ENCODE results near the gene PLOD1.

The PLOD1 gene

GRCh38 chr1:11943619-11944018 is 9.1 kb downstream of the PLOD1 start:
- H3K79me2 ChIP-seq (ENCODE audit: control insufficient read depth, low read length) = no peaks in the 10 kb centered on the region
- no peaks in the 10 kb centered on the region for H3F3A ChIP-seq (ENCODE audit: control insufficient read depth, insufficient read depth)
- TF ChIP-seq CTCF (IDR thresholded peaks at IDR 0.05; ENCODE audit: low read depth, low read length, poor library complexity, severe bottlenecking) (no peak), EZH2phosphoT487 (IDR thresholded peaks at IDR 0.05; ENCODE audit: borderline replicate concordance, low read length) (no peak)
- H3K27me3 ChIP-seq (ENCODE audit: control insufficient read depth, low read length) = no peaks in the 10 kb centered on the region
- no peaks in the 10 kb centered on the region for H3K9me2 ChIP-seq (replicated peaks; ENCODE audit: control insufficient read depth, low read length)
- H3K4me2 ChIP-seq (ENCODE audit: low read length) = no peak overlapping the region
- no peak overlapping the region for H3K4me3 ChIP-seq (ENCODE audit: low read length)
- H4K20me1 ChIP-seq (ENCODE audit: control insufficient read depth, insufficient read depth, low read depth, low read length) = no peaks in the 10 kb centered on the region
- peaks cover 20% of the 10 kb centered on the region for H3K36me3 ChIP-seq (ENCODE audit: control insufficient read depth, low read length)
- peaks cover under 1% of the 10 kb centered on the region for H3K4me1 ChIP-seq (ENCODE audit: control insufficient read depth, low read length)
- H3K27ac ChIP-seq (ENCODE audit: low read depth, low read length) = no peak overlapping the region
- peaks cover 6% of the 10 kb centered on the region; the same call in 1 of the 2 replicates for H3K9me3 ChIP-seq (ENCODE audit: control insufficient read depth, insufficient read depth, low read length)

GRCh38 chr1:11944358-11944931 is 9.9 kb downstream of the PLOD1 start:
- no peaks in the 10 kb centered on the region for H3K27me3 ChIP-seq (ENCODE audit: control insufficient read depth, low read length)
- H3K79me2 ChIP-seq (ENCODE audit: control insufficient read depth, low read length) = no peaks in the 10 kb centered on the region
- H3K27ac ChIP-seq (ENCODE audit: low read depth, low read length) = no peak overlapping the region
- H3K9me2 ChIP-seq (replicated peaks; ENCODE audit: control insufficient read depth, low read length) = no peaks in the 10 kb centered on the region
- H3K4me3 ChIP-seq (ENCODE audit: low read length) = no peak overlapping the region
- H3K9me3 ChIP-seq (ENCODE audit: control insufficient read depth, insufficient read depth, low read length) = peaks cover 10% of the 10 kb centered on the region; the same call in 1 of the 2 replicates
- no peaks in the 10 kb centered on the region for H3F3A ChIP-seq (ENCODE audit: control insufficient read depth, insufficient read depth)
- no peak for TF ChIP-seq CTCF (IDR thresholded peaks at IDR 0.05; ENCODE audit: low read depth, low read length, poor library complexity, severe bottlenecking)
- no peak for TF ChIP-seq EZH2phosphoT487 (IDR thresholded peaks at IDR 0.05; ENCODE audit: borderline replicate concordance, low read length)
- H3K36me3 ChIP-seq (ENCODE audit: control insufficient read depth, low read length) = peaks cover 29% of the 10 kb centered on the region
- no peak overlapping the region for H3K4me2 ChIP-seq (ENCODE audit: low read length)
- H3K4me1 ChIP-seq (ENCODE audit: control insufficient read depth, low read length) = peaks cover 7% of the 10 kb centered on the region
- no peaks in the 10 kb centered on the region for H4K20me1 ChIP-seq (ENCODE audit: control insufficient read depth, insufficient read depth, low read depth, low read length)

- Histone ChIP-seq H3K4me2 (ENCODE audit: low read length) (no peak overlapping the region), H3K27me3 (ENCODE audit: control insufficient read depth, low read length) (no peaks in the 10 kb centered on the region), H3K4me3 (ENCODE audit: low read length) (no peak overlapping the region), H3K36me3 (ENCODE audit: control insufficient read depth, low read length) (peaks cover 29% of the 10 kb centered on the region), H3K9me3 (ENCODE audit: control insufficient read depth, insufficient read depth, low read length) (peaks cover 10% of the 10 kb centered on the region; the same call in 1 of the 2 replicates), H3K79me2 (ENCODE audit: control insufficient read depth, low read length) (no peaks in the 10 kb centered on the region), H3K9me2 (replicated peaks; ENCODE audit: control insufficient read depth, low read length) (no peaks in the 10 kb centered on the region), H3K27ac (ENCODE audit: low read depth, low read length) (no peak overlapping the region), H4K20me1 (ENCODE audit: control insufficient read depth, insufficient read depth, low read depth, low read length) (no peaks in the 10 kb centered on the region), H3F3A (ENCODE audit: control insufficient read depth, insufficient read depth) (no peaks in the 10 kb centered on the region), H3K4me1 (ENCODE audit: control insufficient read depth, low read length) (peaks cover 7% of the 10 kb centered on the region)
- TF ChIP-seq CTCF (IDR thresholded peaks at IDR 0.05; ENCODE audit: low read depth, low read length, poor library complexity, severe bottlenecking) (no peak), EZH2phosphoT487 (IDR thresholded peaks at IDR 0.05; ENCODE audit: borderline replicate concordance, low read length) (no peak)
Observed at GRCh38 chr1:11946647-11947046, 12.1 kb downstream of the PLOD1 start.
